ENCODE measurements around the gene LEAP2.

Gene LEAP2

GRCh38 chr5:132876020-132876759 is 2.7 kb downstream of the LEAP2 start:
- no peak for DNase-seq (ENCODE audit: extremely low read depth in 1 of 2, low read depth in 1 of 2)

GRCh38 chr5:132877466-132877865 is 4.0 kb downstream of the LEAP2 start:
- DNase-seq (ENCODE audit: extremely low read depth in 1 of 2, low read depth in 1 of 2): no peak

- no peak for DNase-seq (ENCODE audit: extremely low read depth in 1 of 2, low read depth in 1 of 2)
Observed at GRCh38 chr5:132877938-132878337, 4.5 kb downstream of the LEAP2 start.

- DNase-seq (ENCODE audit: extremely low read depth in 1 of 2, low read depth in 1 of 2): no peak
Observed at GRCh38 chr5:132883261-132883834, 9.9 kb downstream of the LEAP2 start.

- DNase-seq (ENCODE audit: extremely low read depth in 1 of 2, low read depth in 1 of 2): no peak
Observed at GRCh38 chr5:132884548-132884947, 11.1 kb downstream of the LEAP2 start.

GRCh38 chr5:132886064-132886823 is 12.8 kb downstream of the LEAP2 start:
- no peak for DNase-seq (ENCODE audit: extremely low read depth in 1 of 2, low read depth in 1 of 2)

GRCh38 chr5:132887283-132887682 is 13.8 kb downstream of the LEAP2 start:
- DNase-seq (ENCODE audit: extremely low read depth in 1 of 2, low read depth in 1 of 2): no peak

GRCh38 chr5:132889501-132889900 is 16.0 kb downstream of the LEAP2 start:
- DNase-seq (ENCODE audit: extremely low read depth in 1 of 2, low read depth in 1 of 2): no peak

- no peak for DNase-seq (ENCODE audit: extremely low read depth in 1 of 2, low read depth in 1 of 2)
Observed at GRCh38 chr5:132890817-132891216, 17.3 kb downstream of the LEAP2 start.

- DNase-seq (ENCODE audit: extremely low read depth in 1 of 2, low read depth in 1 of 2): no peak
Observed at GRCh38 chr5:132895719-132896305, 22.3 kb downstream of the LEAP2 start.

- no peak for DNase-seq (ENCODE audit: extremely low read depth in 1 of 2, low read depth in 1 of 2)
Observed at GRCh38 chr5:132896685-132897084, 23.2 kb downstream of the LEAP2 start.

GRCh38 chr5:132898094-132898493 is 24.6 kb downstream of the LEAP2 start:
- no peak for DNase-seq (ENCODE audit: extremely low read depth in 1 of 2, low read depth in 1 of 2)

- DNase-seq (ENCODE audit: extremely low read depth in 1 of 2, low read depth in 1 of 2): no peak
Observed at GRCh38 chr5:132901036-132901435, 27.6 kb downstream of the LEAP2 start.

GRCh38 chr5:132901730-132902129 is 28.3 kb downstream of the LEAP2 start:
- DNase-seq (ENCODE audit: extremely low read depth in 1 of 2, low read depth in 1 of 2): no peak

GRCh38 chr5:132905938-132906337 is 32.5 kb downstream of the LEAP2 start:
- DNase-seq (ENCODE audit: extremely low read depth in 1 of 2, low read depth in 1 of 2): no peak

GRCh38 chr5:132907161-132907560 is 33.7 kb downstream of the LEAP2 start:
- no peak for DNase-seq (ENCODE audit: extremely low read depth in 1 of 2, low read depth in 1 of 2)

- DNase-seq (ENCODE audit: extremely low read depth in 1 of 2, low read depth in 1 of 2): no peak
Observed at GRCh38 chr5:132909702-132910101, 36.2 kb downstream of the LEAP2 start.

GRCh38 chr5:132915681-132916080 is 42.2 kb downstream of the LEAP2 start:
- DNase-seq (ENCODE audit: extremely low read depth in 1 of 2, low read depth in 1 of 2): no peak

- DNase-seq (ENCODE audit: extremely low read depth in 1 of 2, low read depth in 1 of 2): no peak
Observed at GRCh38 chr5:132916086-132916485, 42.6 kb downstream of the LEAP2 start.

All from activated CD8-positive, alpha-beta memory T cell treated with anti-CD3 and anti-CD28 coated beads for 1 hour (primary cell).